ENCODE measurements around the gene PCDHA1. TPM values are rescaled to one million over a fixed set of nuclear protein-coding genes. Genes with fewer than 3 reads are reported as not detected.

PCDHA1 gene
- total RNA-seq, 2 donors from 2014 or later, result not detected

- DNase-seq (ENCODE audit: low spot score in 2 of 2) (no peak), ATAC-seq (no peak)
- peaks cover 3 to 4% of the 10 kb centered on the region in 2 donors for H3K9me3 Mint-ChIP-seq
- H3K36me3 Mint-ChIP-seq, result no peaks in the 10 kb centered on the region
- no peak overlapping the region for H3K27ac Mint-ChIP-seq
These were observed 196.3 kb downstream of the PCDHA1 start for GRCh38 chr5:140982083-140982716.

DNA sequence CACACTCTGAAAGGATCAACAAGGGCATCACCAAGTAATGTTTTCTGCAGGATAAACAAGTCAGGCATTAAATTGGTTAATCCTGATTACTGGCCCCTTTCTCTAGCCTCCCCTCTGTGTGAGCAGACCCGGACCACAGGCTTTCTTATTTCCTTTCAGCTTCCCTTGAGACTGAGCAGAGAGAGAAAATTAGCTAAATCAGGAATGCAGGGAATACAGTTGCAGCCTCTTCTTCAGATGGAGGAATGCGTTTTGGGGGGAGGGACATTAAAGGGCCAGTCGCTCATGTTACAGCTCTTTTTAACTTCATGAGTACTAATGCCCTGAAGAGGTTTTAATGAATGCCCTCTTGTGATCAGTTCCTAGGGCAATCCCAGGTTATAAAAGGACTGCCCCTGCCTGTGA lies 200.2 kb downstream of the PCDHA1 start:
- H3K36me3 Mint-ChIP-seq, result no peaks in the 10 kb centered on the region

DNA sequence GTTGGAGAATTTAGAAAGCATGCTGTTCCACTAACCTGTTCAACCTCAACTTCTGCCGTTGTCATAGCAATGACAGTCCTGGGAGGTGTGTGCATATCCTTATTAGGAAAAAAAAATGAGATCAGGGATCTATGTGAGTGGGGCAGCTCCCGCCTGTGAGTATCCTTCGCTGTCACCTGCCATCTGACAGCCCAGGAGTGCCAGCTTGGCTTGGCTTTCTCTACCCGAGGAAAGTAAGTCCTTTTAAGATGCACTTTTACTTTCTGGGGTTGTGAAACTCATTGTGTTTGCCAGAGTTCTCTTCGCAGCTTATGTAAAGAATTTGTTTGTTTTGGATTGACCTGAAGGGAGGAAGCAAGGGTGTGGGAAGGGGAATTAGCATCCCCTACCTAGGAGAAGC lies 202.2 kb downstream of the PCDHA1 start:
- Mint-ChIP-seq H3K27ac (no peak overlapping the region), H3K9me3 (peaks cover 0 to 4% of the 10 kb centered on the region in 2 donors), H3K36me3 (no peaks in the 10 kb centered on the region)
- ATAC-seq (no peak), DNase-seq (ENCODE audit: low spot score in 2 of 2) (no peak)

More for the DNA sequence above, 200.2 kb downstream of the PCDHA1 start:
- peaks cover 3 to 8% of the 10 kb centered on the region in 2 donors for H3K9me3 Mint-ChIP-seq
- ATAC-seq, result no peak
- no peak for DNase-seq (ENCODE audit: low spot score in 2 of 2)
- H3K27ac Mint-ChIP-seq, result no peak overlapping the region

GRCh38 chr5:140988608-140989007 lies 202.7 kb downstream of the PCDHA1 start:
- no peaks in the 10 kb centered on the region for H3K36me3 Mint-ChIP-seq
- H3K27ac Mint-ChIP-seq, result no peak overlapping the region
- ATAC-seq (no peak), DNase-seq (ENCODE audit: low spot score in 2 of 2) (no peak)
- peaks cover 0 to 4% of the 10 kb centered on the region in 2 donors for H3K9me3 Mint-ChIP-seq

- no peak overlapping the region for H3K27ac Mint-ChIP-seq
- DNase-seq (ENCODE audit: low spot score in 2 of 2) (no peak), ATAC-seq (no peak)
- no peaks in the 10 kb centered on the region for H3K36me3 Mint-ChIP-seq
- H3K9me3 Mint-ChIP-seq, result peaks cover 0 to 4% of the 10 kb centered on the region in 2 donors
These were observed 203.5 kb downstream of the PCDHA1 start for GRCh38 chr5:140989254-140990020.

GRCh38 chr5:140992828-140993227 lies 206.9 kb downstream of the PCDHA1 start:
- Mint-ChIP-seq H3K36me3 (no peaks in the 10 kb centered on the region), H3K27ac (no peak overlapping the region), H3K9me3 (peaks cover 0 to 4% of the 10 kb centered on the region in 2 donors)
- DNase-seq (ENCODE audit: low spot score in 2 of 2) (no peak), ATAC-seq (no peak)

- Mint-ChIP-seq H3K9me3 (no peaks in the 10 kb centered on the region), H3K36me3 (no peaks in the 10 kb centered on the region), H3K27ac (no peak overlapping the region)
- no peak for DNase-seq (ENCODE audit: low spot score in 2 of 2)
- ATAC-seq, result no peak
These were observed 210.1 kb downstream of the PCDHA1 start for GRCh38 chr5:140996060-140996459.

DNA sequence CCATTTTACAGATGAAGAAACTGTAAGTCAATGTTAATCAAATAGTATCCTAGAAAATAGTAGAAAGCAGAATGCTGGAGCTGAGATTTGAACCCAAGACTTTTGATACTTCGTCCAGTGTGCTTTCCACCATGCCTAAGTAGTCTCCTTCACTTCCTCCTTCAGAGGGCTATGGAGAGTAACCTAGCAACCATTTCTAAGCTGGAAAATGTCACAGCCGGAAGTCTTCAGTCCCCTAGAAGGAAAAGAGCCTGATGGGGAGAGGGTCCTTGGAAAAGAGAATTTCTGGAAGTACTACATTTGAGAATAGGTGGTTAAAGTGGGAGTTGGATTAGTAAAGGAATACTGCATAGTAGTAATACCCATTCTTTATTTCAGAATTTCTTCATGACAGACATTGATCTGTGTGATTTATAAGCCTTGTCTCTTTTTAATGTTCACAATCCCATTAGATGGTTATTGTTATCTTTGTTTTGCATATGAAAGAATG lies 213.0 kb downstream of the PCDHA1 start:
- ATAC-seq (no peak), DNase-seq (ENCODE audit: low spot score in 2 of 2) (no peak)
- H3K9me3 Mint-ChIP-seq, result peaks cover 0 to 5% of the 10 kb centered on the region in 2 donors
- H3K27ac Mint-ChIP-seq, result no peak overlapping the region
- H3K36me3 Mint-ChIP-seq, result peaks cover 0 to 5% of the 10 kb centered on the region in 2 donors

DNA sequence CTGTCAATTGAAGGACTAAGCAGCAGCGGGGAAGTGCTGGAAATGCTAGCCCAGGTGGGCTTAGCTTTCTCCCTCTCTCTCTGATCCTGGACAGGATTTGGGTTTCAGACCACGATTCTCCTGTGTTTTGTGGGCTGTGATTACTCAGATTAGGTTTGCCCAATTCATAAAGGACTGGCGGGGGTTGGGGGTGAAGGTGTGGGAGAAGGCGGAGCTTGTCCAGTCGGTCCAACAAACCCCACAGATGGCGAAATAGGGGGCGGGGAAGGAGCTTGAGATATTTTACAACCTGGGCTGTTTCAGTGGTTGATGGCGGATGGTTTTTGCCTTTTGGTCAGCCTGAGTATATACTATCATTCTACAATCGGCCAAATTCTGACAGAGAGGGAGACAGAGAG lies 215.5 kb downstream of the PCDHA1 start:
- no peak for DNase-seq (ENCODE audit: low spot score in 2 of 2)
- Mint-ChIP-seq H3K9me3 (peaks cover 0 to 5% of the 10 kb centered on the region in 2 donors), H3K27ac (no peak overlapping the region), H3K36me3 (peaks cover 0 to 5% of the 10 kb centered on the region in 2 donors)
- no peak for ATAC-seq

- DNase-seq (ENCODE audit: low spot score in 2 of 2), result no peak
- ATAC-seq, result no peak
- peaks cover 0 to 5% of the 10 kb centered on the region in 2 donors for H3K9me3 Mint-ChIP-seq
- no peak overlapping the region for H3K27ac Mint-ChIP-seq
- H3K36me3 Mint-ChIP-seq, result peaks cover 0 to 5% of the 10 kb centered on the region in 2 donors
These were observed 216.1 kb downstream of the PCDHA1 start for GRCh38 chr5:141001844-141002604.

DNA sequence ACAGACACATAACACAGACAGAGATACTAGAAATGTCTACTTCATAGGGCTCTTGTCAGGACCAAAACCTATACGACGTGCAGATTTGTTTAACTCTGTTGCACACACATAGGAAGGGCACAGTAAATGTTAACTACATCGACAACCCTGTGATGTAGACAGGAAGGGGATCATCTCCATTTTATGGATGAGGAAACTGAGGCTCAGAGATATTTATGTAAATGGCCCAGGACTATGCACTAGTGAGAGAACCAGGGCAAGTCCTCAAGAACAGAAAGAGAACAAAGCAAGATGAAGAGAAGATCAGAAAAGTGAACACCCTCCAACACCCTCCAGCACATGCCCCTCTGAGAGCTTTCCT lies 216.6 kb downstream of the PCDHA1 start:
- DNase-seq (ENCODE audit: low spot score in 2 of 2), result no peak
- H3K9me3 Mint-ChIP-seq, result peaks cover 0 to 5% of the 10 kb centered on the region in 2 donors
- no peak for ATAC-seq
- no peak overlapping the region for H3K27ac Mint-ChIP-seq
- H3K36me3 Mint-ChIP-seq, result peaks cover 0 to 5% of the 10 kb centered on the region in 2 donors

DNA sequence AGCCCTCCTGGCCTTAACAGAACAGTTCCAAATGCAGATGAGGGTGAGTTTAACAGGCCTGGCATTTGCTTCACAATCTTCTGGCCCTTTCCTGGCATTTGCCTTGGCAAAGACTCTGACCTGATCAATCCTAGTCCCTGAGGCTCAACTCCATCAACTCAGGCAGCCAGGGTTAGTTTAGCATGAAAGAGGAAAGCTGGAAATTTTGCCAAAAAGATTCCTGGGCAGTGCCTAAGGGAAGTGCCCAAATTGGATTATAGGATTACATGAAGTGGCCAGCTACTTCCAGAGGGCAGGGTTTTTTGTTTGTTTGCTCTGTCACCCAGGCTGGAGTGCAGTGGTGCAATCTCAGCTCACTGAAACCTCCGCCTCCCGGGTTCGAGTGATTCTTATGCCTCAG lies 217.1 kb downstream of the PCDHA1 start:
- no peak for DNase-seq (ENCODE audit: low spot score in 2 of 2)
- Mint-ChIP-seq H3K27ac (no peak overlapping the region), H3K36me3 (peaks cover 0 to 5% of the 10 kb centered on the region in 2 donors), H3K9me3 (peaks cover 0 to 5% of the 10 kb centered on the region in 2 donors)
- ATAC-seq, result no peak

GRCh38 chr5:141003791-141004611 lies 218.1 kb downstream of the PCDHA1 start:
- peaks cover 0 to 5% of the 10 kb centered on the region in 2 donors for H3K9me3 Mint-ChIP-seq
- no peak for DNase-seq (ENCODE audit: low spot score in 2 of 2)
- ATAC-seq, result no peak
- peaks cover 0 to 5% of the 10 kb centered on the region in 2 donors for H3K36me3 Mint-ChIP-seq
- H3K27ac Mint-ChIP-seq, result no peak overlapping the region

DNA sequence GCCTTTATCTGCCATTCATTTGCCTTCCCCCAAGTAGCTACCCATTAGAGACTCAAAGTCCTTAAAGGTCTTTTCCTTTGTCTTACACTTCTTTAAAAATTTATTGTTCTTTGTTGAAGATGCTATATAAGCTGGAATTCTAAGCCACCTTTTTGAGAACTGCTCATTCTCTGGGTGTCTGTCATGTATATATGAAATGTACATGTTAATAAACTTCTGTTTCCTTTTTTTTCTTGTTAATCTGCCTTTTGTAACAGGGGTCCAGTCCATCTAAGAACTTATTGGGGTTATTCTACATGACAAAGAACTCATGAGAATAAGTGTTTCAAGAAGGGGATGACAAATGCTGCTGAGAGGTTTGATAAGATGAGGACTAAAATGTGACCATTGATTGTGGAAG lies 221.9 kb downstream of the PCDHA1 start:
- no peak overlapping the region for H3K27ac Mint-ChIP-seq
- DNase-seq (ENCODE audit: low spot score in 2 of 2) (no peak), ATAC-seq (no peak)

DNA sequence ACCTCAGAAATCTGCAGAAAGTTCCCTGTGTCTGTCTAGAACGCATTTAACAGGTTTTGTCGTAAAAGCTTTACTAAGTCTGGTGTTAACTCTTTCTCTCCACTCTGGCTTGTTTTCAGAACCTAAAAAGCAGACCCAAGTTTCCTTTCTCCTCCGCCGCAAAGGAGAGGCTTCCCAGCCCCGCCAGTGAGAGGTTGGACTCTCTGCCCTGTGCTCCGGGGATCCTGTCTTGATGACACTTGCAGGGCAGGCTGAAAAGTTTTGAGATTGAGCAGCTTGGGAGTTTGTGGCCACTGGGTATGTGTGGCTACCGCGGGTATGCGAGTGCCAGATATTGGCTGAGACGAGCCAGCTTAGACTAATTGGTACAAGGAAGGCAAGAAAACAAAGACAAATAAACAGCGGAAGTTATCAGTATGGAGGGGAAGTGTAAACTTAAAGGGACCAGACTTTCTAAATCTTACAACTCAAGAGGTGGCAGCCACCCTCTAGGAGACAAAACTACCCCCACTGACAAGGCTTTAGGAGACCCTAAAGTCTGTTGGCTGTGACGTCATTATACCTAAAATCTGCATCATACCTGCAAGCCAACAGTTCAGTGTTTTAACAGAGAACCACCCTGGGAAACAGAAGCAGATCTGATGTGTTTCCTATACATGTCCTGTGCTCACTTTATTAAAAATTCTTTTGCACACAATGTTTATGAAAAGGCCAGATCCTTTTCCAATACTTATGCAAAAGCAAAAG lies 224.3 kb downstream of the PCDHA1 start:
- no peaks in the 10 kb centered on the region for H3K36me3 Mint-ChIP-seq
- no peak overlapping the region for H3K27ac Mint-ChIP-seq
- DNase-seq (ENCODE audit: low spot score in 2 of 2) (no peak), ATAC-seq (no peak)
- H3K9me3 Mint-ChIP-seq, result no peaks in the 10 kb centered on the region

More for the DNA sequence above, 221.9 kb downstream of the PCDHA1 start:
- Mint-ChIP-seq H3K36me3 (peaks cover 0 to under 1% of the 10 kb centered on the region in 2 donors), H3K9me3 (no peaks in the 10 kb centered on the region)

DNA sequence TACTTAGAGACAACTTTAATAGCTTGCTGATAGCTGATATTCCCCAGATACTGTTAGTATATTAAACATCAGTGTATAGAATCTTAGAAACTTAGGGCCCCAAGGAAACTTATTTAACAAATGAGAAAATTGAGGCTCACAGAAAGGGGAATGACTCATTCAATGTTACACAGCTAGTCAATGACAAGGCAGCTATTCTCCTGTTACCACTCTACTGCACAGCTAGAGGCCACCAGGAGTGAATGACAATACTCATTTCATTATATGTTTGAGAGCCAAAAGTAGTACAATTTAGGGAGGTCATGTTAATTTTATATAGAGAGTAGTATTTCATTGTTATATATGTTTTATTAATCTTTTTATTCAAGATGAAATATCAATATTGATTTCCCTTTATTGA lies 232.0 kb downstream of the PCDHA1 start:
- no peak overlapping the region for H3K27ac Mint-ChIP-seq
- H3K9me3 Mint-ChIP-seq, result peaks cover 0 to under 1% of the 10 kb centered on the region in 2 donors
- H3K36me3 Mint-ChIP-seq, result no peaks in the 10 kb centered on the region
- ATAC-seq (no peak), DNase-seq (ENCODE audit: low spot score in 2 of 2) (no peak)
